GM15510 (cell line): ENCODE measurements around the gene KLHL25.

Experiments used
- POLR2A ChIP-seq: IDR thresholded peaks from 3 replicates; pipeline ENCODE4 v1.6.1; 2011; ENCODE audit warnings: borderline replicate concordance; ENCODE audit not compliant: insufficient read length; ENCODE audit errors: extremely low read depth

KLHL25 gene

DNA sequence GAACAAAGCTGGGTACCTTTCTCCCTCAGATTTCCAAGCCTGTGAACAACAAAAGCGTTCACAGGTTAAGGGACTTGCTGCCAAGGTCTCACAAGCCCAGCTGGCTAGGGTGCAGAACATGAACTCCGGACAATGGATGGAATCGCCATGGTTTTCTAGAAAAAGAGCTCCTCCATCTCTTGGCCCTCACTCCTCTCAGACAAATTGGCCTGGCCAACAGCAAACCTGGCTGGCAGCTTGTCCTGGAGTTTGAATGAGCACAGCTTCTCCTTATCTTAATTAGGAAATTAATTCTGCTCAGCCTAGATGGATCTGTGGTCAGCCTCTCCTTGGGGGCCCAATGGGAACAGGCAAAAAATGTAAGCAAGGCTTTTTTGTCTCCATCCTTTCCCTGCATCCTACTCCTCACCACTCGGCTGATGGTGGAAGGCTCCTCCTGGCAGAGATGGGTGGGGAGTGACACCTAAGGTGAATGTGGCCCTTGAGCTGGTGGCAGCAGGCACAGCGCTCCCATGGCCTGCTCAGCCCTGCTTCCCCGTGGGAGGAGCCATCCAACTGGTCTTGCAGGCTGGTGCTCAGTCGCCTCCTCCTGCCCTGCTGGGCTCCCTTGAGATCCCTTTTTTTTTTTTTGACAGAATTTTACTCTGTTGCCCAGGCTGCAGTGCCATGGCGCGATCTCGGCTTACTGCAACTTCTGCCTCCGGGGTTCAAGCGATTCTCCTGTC is 5.8 kb downstream of the KLHL25 start:
- TF ChIP-seq POLR2A: no peak

DNA sequence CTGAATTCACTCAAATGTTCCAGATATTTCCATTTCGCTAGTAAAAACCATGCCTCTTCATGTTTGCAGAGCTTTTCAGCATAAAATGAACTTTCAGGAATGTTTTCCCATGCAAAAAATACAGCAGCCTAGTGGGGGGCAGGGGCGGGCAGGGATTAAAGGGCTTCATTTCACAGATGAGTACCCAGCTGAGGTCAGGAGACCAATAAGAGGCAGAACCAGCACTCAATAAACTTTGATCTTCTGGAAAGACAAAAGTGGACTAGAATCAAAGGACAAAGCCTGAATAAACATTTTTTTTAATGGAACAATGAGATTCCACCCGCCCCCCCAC is 8.0 kb downstream of the KLHL25 start:
- TF ChIP-seq POLR2A: no peak

DNA sequence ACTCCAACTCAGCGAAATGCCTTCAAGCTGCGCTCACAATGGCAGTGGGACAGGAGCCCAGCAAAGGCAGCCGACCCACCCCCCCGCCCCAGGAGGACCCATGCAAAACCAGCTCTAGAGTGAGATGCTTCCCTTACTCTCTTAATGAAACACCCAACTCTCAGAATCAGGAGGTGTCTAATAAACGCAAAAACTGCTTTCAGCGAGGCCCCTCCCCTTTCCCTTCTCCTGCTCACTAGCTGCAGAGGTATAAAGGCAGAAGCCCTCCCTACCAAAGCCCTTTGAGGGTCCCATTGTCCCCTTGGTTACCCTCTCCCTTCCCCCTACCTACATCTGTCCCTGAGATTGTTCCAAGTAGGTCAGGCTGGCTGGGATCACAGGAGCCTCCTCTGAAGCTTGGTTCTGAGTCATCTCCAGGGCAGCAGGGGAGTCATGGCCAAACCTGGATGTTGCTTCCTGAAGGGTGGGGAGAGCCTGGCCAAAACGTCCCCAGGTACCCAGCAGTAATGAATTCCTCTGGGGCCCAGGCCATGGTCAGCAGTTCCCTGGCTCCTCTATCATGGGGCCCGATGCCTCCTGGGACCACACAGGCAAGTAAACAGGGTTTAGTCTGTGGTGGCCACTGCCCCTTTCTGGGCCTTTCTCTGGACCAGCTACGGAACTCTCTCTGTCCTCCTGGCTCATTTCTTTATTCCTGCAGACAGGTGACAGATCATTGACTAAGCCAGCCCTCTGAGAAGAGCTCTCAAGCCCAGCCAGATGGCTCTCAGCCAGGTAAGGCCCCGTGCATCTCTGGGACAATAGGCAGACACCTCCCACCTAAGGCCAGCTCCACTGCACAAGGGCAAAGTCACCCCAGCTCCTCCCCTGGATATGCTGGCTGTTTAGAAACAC is 8.6 kb downstream of the KLHL25 start:
- TF ChIP-seq POLR2A: no peak

DNA sequence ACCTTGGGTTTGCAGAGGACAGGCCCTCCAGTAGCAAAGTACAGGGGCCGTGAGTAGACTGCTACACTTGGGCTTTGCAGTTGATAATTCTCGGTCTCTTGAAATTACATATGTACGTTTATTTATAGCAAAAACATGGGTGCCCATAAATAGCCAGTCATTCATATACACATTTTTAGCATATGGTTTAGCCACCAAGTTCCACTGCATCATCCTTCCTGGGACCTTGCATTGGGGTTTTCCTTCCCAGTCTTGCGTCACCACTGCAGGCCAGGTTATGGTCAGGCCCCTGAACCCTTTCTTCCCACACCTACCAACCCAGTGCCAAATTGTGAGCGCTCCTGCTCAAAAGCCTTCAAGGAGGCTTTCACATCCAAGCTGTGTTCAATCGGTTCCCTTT is 12.7 kb downstream of the KLHL25 start:
- TF ChIP-seq POLR2A: no peak

DNA sequence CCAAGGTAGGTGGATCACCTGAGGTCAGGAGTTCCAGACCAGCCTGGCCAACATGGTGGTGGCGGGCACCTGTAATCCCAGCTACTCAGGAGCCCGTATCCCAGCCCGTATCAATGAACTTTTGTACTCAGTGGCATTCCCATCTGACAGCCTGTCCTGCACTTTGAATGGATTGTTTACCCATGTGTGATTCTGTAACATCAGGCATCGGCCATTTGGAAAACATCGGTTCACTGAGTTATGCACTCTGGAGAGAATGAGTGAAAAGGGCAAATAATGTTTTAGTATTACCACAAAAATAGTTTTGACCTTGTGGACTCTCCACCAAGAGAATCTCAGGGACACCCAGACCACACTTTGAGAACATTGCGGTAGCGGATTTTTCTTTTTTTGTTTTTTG is 13.6 kb downstream of the KLHL25 start:
- TF ChIP-seq POLR2A: no peak

DNA sequence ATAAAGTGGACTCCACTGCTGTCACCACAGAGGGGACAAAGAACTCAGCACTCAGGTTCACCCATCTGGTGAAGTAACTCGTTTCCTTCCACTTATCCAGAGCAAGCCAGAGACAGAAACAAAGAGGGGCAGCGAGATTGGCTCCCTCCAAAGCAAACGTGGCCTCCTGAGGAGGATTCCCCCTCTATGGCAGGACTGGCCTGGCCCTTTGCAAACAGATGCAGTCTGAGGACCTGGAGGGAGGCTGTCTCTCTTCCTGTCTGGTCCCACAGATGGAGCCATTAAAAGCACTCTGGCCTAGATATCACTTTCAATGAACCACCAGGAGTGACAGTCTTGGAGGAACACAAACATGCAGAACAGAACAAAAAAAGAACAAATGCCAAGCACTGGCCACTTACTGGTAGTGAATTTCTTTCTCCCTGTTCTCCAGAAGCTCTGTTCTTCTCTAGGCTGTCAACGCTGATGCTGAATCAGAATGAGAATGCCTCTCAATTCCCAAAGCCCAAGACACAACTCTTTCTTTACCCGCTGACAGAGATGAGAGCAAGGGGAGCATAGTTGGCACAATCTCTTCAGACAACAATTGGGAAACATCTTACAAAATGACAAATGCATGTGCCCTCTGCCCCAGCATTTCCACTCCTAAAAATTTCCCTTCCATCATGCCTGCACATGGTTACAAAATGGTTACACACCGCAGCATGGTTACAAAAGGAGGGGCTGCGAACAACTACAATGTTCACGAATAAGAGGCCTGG is 14.3 kb downstream of the KLHL25 start:
- no peak for TF ChIP-seq POLR2A

DNA sequence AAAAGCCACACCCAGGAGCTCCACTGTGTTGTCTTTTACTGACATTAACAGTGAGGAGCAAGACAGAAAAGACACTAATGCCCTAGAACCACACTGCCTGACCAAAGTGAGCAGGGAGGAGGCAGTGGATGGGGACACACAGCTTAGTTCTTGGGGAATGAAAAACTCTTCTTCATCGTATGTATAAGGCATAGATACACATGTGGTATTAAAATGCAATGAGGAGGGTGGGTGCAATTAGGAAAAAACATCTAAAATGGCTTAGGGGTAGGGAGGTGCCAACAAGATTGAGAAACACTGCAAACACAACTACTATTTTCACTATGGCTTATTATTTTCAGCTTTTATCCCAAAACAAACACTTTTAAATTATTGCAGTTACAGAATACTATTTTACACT is 15.5 kb downstream of the KLHL25 start:
- no peak for TF ChIP-seq POLR2A

DNA sequence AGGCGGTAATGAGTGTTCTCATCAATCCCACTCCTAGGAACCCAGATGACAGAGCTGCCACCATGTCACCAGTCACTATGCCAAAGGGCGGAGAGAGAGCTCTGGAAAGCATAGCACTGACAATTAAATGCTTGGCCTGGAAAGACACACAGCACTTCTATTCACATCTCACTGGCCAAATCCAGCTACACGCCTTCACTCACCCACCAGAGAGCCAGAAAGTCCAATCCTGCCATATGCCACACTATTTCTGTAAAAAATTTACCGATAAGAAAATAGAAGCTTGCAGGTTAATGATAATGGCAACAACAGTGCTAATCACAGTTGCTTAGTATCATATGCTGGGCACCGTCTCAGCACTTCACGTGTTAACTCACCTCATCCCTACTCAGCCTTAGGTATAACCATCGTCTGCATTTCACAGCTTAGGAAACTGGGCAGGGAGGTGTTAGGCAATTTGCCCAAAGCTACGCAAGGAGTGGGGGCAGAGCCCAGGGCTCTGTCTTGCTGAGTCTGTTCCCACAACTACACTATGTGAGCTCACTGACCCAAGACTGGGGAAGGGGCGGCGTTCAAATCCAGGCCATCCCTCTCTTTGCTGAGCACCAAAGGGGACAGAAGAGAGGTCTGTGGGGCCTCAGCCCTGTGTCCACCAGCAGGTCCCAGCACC is 16.5 kb downstream of the KLHL25 start:
- TF ChIP-seq POLR2A: no peak

DNA sequence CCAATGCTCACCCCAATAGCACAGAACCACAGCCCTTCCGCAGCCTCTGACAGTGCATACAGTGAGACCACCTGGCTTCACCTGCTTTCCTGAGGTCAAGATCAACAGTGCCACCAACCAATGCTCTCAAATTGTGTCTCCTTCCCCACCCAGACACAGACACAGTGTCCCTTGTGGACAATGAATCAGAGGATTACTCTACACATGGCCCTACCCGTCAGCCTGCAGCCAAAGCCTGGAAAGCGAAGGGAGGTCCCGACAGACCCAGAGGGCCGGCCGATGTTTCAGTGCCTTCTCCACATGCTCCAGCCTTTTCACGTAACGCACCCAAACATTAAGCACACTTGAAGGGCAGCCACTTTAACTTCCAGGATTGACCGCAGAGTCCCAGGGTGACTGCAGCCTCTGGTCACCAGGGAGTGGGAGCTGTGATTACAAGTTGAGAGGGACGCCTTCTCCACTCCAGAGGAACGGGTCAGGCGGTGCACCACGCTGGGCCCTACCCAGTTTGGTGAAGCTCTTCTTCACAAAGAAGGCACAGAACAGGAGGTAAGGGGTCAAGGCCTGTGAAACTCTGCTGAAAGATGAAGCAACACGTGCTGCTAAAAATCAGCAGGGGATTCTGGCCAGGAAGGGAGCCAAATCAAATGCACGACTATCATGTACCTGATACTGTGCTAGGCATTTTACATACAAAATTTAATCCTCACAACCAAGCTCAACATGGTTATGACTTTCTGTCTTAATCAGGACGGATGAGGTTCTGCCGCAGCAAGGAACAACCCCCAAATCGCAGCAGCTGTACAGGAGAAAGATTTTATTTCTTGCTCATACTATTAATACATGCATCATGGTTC is 17.2 kb downstream of the KLHL25 start:
- no peak for TF ChIP-seq POLR2A

DNA sequence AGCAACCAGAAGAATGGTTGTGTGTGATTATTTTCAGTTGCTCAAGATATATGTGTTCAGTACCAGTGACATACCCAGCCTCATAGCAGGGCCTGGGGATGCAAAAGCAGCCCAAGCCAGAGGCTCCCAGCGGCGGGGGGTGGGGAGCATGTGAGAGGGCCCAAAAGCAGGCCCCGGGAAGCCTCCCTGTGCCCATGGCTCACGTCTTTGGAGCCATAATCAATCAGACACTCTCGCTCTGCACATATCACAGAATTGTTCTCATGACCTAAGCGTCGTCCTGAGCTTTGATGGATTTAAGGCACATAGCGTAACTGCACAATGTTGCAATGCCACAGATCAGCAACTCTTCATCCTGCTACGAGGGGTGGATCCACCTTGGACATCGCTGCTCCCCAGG is 20.8 kb downstream of the KLHL25 start:
- TF ChIP-seq POLR2A: no peak

DNA sequence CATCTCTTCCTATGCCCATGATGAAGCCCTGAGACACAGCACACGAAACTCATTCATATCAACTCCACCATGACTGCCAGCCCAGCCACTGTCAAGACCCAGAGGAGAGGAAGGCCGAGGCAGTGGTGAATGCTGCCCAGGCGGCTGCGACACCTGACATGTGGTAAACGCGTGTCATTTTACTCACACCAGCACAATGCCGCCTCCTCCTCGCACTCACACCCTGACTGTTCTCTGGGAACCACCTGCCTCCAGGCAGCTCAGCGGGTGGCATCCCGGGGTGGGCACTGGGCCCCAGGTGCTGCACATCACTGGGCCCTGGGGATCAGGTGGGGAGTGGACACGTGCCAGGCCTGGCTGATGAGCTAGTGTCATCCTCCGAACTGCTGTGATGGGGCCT is 21.5 kb downstream of the KLHL25 start:
- no peak for TF ChIP-seq POLR2A

DNA sequence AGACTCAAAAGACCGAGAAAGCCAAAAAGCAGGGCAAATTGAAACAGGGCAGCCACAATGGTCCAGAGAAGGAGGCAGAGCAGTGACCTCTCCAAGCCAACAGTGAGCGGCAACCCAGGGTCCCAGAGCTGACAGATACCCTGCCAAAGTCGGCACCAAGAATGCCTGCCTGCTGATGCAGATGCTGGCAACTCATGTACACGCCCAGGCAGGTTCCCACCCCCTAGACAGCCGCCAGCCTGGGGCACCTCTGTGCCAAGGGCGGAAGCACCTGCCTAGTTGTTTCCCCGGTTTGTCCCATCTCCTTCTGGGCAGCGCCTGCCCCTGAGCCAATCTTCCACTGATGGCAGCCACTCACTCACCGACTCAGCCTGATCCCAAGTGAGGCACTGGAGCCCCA is 22.1 kb downstream of the KLHL25 start:
- TF ChIP-seq POLR2A: no peak

DNA sequence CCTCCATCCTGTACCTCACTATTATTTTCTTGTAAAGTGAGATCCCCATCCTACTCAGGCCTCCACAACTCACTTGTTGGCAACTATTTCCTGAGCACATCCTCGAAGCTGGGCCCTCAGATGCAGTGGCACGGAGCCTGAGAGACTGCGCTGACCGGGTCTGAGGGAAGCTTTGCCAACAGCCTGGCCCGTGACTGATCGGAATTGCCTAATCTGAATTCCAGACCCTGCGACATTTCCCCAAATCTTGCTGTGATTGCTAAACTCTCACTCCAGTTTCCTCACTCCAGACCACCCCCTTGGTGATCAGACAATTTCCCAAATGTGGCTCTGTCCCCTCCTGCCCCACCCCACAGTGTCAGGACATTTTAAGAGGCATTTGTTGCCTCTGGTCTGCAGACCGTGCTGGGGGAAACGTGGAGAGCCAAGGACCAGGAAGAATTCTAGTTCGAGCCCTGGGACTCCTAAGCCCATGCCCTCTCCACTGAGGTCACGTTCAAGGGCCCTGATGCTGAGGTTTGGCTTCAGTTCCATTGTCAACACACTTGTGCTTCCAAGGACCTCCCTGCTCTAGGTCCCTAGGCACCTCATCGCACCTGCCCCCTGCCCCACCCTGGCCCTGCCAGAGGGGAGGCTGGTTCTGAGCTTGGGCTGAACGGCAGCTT is 22.8 kb downstream of the KLHL25 start:
- no peak for TF ChIP-seq POLR2A

DNA sequence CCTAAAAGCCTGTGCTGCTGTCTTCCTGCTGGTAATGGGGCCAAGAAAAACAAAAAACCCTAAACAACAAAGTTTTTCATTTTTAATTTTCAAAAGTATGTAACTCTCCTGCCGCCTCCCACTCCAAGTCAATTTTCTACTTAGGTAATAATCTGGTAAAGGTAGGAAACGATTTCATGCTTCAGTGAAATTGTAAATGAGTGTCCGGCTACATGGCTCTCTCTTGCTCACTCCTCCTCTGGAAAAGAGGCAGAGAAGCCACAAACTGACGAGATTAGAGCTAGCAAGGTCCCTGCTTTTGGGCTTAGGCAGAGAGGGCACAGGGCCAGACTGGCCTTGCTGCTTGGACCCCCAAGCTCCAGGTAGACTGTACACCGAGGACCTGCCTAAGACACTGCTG is 23.5 kb downstream of the KLHL25 start:
- no peak for TF ChIP-seq POLR2A
